Loucy (cell line): Measurements from ENCODE around the gene XAGE5.

Source experiments
- H2AFZ ChIP-seq: fragments of 200-600 bp; sonication (generic); 2 replicates; pipeline ENCODE4 v1.6.0; 2016; ENCODE audit warnings: antibody characterized with exemption, mild to moderate bottlenecking, low read length, moderate library complexity
- H3F3A ChIP-seq: fragments of 200-600 bp; 2 replicates; pipeline ENCODE4 v1.6.0; 2016; ENCODE audit warnings: antibody characterized with exemption, low read depth, mild to moderate bottlenecking
- H3K27me3 ChIP-seq: fragments of 200-600 bp; sonication (generic); 2 replicates; pipeline ENCODE4 v1.6.1; 2014; ENCODE audit warnings: low read length, mild to moderate bottlenecking; ENCODE audit not compliant: insufficient read depth, poor library complexity, severe bottlenecking
- H3K36me3 ChIP-seq: fragments of 200-600 bp; sonication (generic); 2 replicates; pipeline ENCODE4 v1.6.1; 2016; ENCODE audit warnings: low read length; ENCODE audit not compliant: insufficient read depth
- H3K4me1 ChIP-seq: fragments of 200-600 bp; sonication (generic); 2 replicates; pipeline ENCODE4 v1.5.1; 2014; ENCODE audit warnings: low read length, mild to moderate bottlenecking; ENCODE audit not compliant: insufficient read depth, poor library complexity, severe bottlenecking
- H3K4me2 ChIP-seq: fragments of 200-600 bp; sonication (generic); 2 replicates; pipeline ENCODE4 v1.6.0; 2014; ENCODE audit warnings: antibody characterized with exemption, low read length, low read depth, mild to moderate bottlenecking; ENCODE audit not compliant: poor library complexity, severe bottlenecking
- H3K4me3 ChIP-seq: fragments of 200-600 bp; sonication (generic); 2 replicates; pipeline ENCODE4 v1.5.1; 2014; ENCODE audit warnings: low read length, mild to moderate bottlenecking, mixed read lengths; ENCODE audit not compliant: poor library complexity, severe bottlenecking
- H3K79me2 ChIP-seq: fragments of 200-600 bp; sonication (generic); 2 replicates; pipeline ENCODE4 v1.6.1; 2014; ENCODE audit warnings: low read length; ENCODE audit not compliant: insufficient read depth
- H3K9ac ChIP-seq: fragments of 200-600 bp; sonication (generic); 2 replicates; pipeline ENCODE4 v1.6.0; 2014; ENCODE audit warnings: mild to moderate bottlenecking, low read depth, low read length, moderate library complexity; ENCODE audit not compliant: poor library complexity, severe bottlenecking
- H3K9me2 ChIP-seq: fragments of 200-600 bp; sonication (generic); replicated peaks from 2 replicates; pipeline ENCODE4 v1.6.1; 2016; ENCODE audit warnings: low read depth, low read length, mixed read lengths
- H3K9me3 ChIP-seq: fragments of 200-600 bp; sonication (generic); 2 replicates; pipeline ENCODE4 v1.6.1; 2014; ENCODE audit warnings: mild to moderate bottlenecking, antibody characterized with exemption, low read length, low read depth; ENCODE audit not compliant: insufficient read depth
- H4K20me1 ChIP-seq: fragments of 200-600 bp; sonication (generic); 2 replicates; pipeline ENCODE4 v1.6.0; 2014; ENCODE audit warnings: antibody characterized with exemption, low read length, mild to moderate bottlenecking; ENCODE audit not compliant: insufficient read depth, poor library complexity, severe bottlenecking
- EZH2phosphoT487 ChIP-seq: fragments of 200-600 bp; IDR thresholded peaks from 2 replicates; pipeline ENCODE4 v1.6.1; 2018; ENCODE audit warnings: antibody characterized with exemption, mild to moderate bottlenecking, moderate library complexity, borderline replicate concordance
- TF ChIP-seq, protein P1 (sequence below): fragments of 200-600 bp; sonication (generic); conservative IDR thresholded peaks from 2 replicates; pipeline ENCODE4 v1.5.1; 2014; ENCODE audit warnings: mild to moderate bottlenecking, antibody characterized with exemption, low read length

Gene XAGE5

DNA sequence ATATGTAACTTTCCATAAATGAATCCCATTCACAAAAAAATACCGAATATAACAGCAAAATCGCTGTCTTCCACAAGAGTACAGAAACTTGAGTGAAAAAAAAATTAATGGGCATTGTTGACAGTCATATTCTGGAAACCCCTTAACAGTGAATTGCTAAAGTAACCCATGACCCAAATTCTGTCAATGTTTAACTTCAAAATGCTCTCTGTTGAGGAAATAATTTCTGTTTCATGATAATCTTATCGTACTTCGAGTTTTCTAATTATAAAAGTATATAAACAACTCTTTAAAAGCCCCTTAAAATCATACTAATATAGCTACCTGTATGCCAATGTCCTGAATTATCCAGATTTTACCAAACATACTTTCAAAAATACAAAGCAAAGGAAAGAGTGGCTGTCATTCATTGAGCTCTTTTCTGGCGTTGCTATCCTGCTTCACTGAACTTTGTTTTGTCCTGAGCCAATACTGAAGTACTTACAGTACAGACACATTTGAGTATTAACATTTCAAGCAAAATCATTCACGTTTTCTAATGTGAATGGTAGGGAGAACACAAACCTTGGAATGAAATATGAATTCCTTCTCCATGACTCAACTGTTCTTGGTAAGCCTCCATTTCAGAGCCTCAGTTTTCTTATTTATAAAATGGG is 54.4 kb downstream of the XAGE5 start:
- H2AFZ ChIP-seq: no peak overlapping the region
- H3F3A ChIP-seq: no peaks in the 10 kb centered on the region
- no peaks in the 10 kb centered on the region for H3K27me3 ChIP-seq
- no peak overlapping the region for H3K4me3 ChIP-seq
- no peaks in the 10 kb centered on the region for H3K36me3 ChIP-seq
- H3K9me2 ChIP-seq: no peaks in the 10 kb centered on the region
- H3K9me3 ChIP-seq: no peaks in the 10 kb centered on the region
- TF ChIP-seq EZH2phosphoT487: no peak
- TF ChIP-seq, protein P1, sequence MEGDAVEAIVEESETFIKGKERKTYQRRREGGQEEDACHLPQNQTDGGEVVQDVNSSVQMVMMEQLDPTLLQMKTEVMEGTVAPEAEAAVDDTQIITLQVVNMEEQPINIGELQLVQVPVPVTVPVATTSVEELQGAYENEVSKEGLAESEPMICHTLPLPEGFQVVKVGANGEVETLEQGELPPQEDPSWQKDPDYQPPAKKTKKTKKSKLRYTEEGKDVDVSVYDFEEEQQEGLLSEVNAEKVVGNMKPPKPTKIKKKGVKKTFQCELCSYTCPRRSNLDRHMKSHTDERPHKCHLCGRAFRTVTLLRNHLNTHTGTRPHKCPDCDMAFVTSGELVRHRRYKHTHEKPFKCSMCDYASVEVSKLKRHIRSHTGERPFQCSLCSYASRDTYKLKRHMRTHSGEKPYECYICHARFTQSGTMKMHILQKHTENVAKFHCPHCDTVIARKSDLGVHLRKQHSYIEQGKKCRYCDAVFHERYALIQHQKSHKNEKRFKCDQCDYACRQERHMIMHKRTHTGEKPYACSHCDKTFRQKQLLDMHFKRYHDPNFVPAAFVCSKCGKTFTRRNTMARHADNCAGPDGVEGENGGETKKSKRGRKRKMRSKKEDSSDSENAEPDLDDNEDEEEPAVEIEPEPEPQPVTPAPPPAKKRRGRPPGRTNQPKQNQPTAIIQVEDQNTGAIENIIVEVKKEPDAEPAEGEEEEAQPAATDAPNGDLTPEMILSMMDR: no peak
- no peaks in the 10 kb centered on the region for H3K4me1 ChIP-seq
- no peaks in the 10 kb centered on the region for H3K79me2 ChIP-seq
- H4K20me1 ChIP-seq: no peaks in the 10 kb centered on the region
- no peak overlapping the region for H3K9ac ChIP-seq
- no peak overlapping the region for H3K4me2 ChIP-seq
